DOHH2 (cell line): ENCODE data around the gene GANC.

Source experiments
- H3F3A ChIP-seq: fragments of 200-600 bp; sonication (generic), shearing (Covaris generic); 2 replicates; pipeline ENCODE4 v1.6.0; 2016; ENCODE audit warnings: antibody characterized with exemption, mild to moderate bottlenecking; ENCODE audit not compliant: control insufficient read depth, insufficient read depth
- H3K27ac ChIP-seq: fragments of 200-600 bp; sonication (generic); 2 replicates; pipeline ENCODE4 v1.5.1; 2014; ENCODE audit warnings: low read depth, mild to moderate bottlenecking, low read length, moderate library complexity
- H3K27me3 ChIP-seq: fragments of 200-600 bp; sonication (generic); 2 replicates; pipeline ENCODE4 v1.6.1; 2014; ENCODE audit warnings: mild to moderate bottlenecking, low read length, mixed read lengths; ENCODE audit not compliant: control insufficient read depth
- H3K36me3 ChIP-seq: fragments of 200-600 bp; sonication (generic); 2 replicates; pipeline ENCODE4 v1.6.1; 2014; ENCODE audit warnings: mild to moderate bottlenecking, low read length, moderate library complexity, mixed read lengths; ENCODE audit not compliant: control insufficient read depth
- H3K4me1 ChIP-seq: fragments of 200-600 bp; sonication (generic); 2 replicates; pipeline ENCODE4 v1.6.1; 2014; ENCODE audit warnings: mild to moderate bottlenecking, low read length, mixed read lengths; ENCODE audit not compliant: control insufficient read depth
- H3K4me2 ChIP-seq: fragments of 200-600 bp; sonication (generic); 2 replicates; pipeline ENCODE4 v1.6.0; 2014; ENCODE audit warnings: mild to moderate bottlenecking, low read length, moderate library complexity
- H3K4me3 ChIP-seq: fragments of 200-600 bp; sonication (generic); 2 replicates; pipeline ENCODE4 v1.5.1; 2014; ENCODE audit warnings: mild to moderate bottlenecking, low read length, mixed read lengths
- H3K79me2 ChIP-seq: fragments of 200-600 bp; sonication (generic); 2 replicates; pipeline ENCODE4 v1.6.1; 2014; ENCODE audit warnings: mild to moderate bottlenecking, low read length, mixed read lengths; ENCODE audit not compliant: control insufficient read depth
- H3K9me2 ChIP-seq: fragments of 200-600 bp; sonication (generic); replicated peaks from 2 replicates; pipeline ENCODE4 v1.6.1; 2014; ENCODE audit warnings: mild to moderate bottlenecking, low read length, mixed read lengths; ENCODE audit not compliant: control insufficient read depth
- H3K9me3 ChIP-seq: fragments of 200-600 bp; sonication (generic); 2 replicates; pipeline ENCODE4 v1.6.1; 2014; ENCODE audit warnings: antibody characterized with exemption, low read length, mixed read lengths; ENCODE audit not compliant: control insufficient read depth, insufficient read depth
- H4K20me1 ChIP-seq: fragments of 200-600 bp; sonication (generic); 2 replicates; pipeline ENCODE4 v1.6.0; 2014; ENCODE audit warnings: low read depth, mild to moderate bottlenecking, antibody characterized with exemption, low read length, moderate library complexity; ENCODE audit not compliant: control insufficient read depth, insufficient read depth
- EZH2phosphoT487 ChIP-seq: fragments of 200-600 bp; sonication (generic); IDR thresholded peaks from 2 replicates; pipeline ENCODE4 v1.6.1; 2017; ENCODE audit warnings: borderline replicate concordance, mild to moderate bottlenecking, antibody characterized with exemption, low read length, moderate library complexity, mixed read lengths
- TF ChIP-seq, protein P1 (sequence below): fragments of 200-600 bp; sonication (generic); IDR thresholded peaks from one replicate; pipeline ENCODE4 v1.5.1; 2014; ENCODE audit warnings: antibody characterized with exemption, mild to moderate bottlenecking, low read depth, low read length; ENCODE audit not compliant: poor library complexity, severe bottlenecking

Gene GANC

DNA sequence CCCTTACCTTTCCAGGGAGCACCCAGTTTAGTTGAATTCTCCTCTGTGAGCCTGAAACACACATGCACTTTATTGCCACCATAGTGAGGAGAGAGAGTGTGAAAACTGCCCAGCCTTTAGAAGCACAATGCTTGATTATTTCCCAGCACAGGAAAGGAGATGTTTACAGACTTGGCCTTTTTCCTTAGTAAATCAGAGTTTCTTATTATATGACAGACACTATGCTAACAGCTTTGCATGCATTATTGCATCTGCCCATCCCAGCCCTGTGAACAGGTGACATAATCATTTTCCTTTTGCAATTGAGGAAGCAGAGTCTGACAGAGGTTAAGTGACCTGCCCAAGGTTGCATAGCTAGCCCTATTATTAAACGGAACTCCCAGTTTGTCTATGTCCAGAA, 122.8 kb downstream of the GANC start:
- Histone ChIP-seq H3K36me3 (no peaks in the 10 kb centered on the region), H3K27ac (no peak overlapping the region), H3F3A (no peaks in the 10 kb centered on the region), H3K9me3 (no peaks in the 10 kb centered on the region), H4K20me1 (no peaks in the 10 kb centered on the region), H3K4me2 (no peak overlapping the region), H3K27me3 (no peaks in the 10 kb centered on the region), H3K4me1 (peaks cover 9% of the 10 kb centered on the region), H3K4me3 (no peak overlapping the region), H3K9me2 (no peaks in the 10 kb centered on the region), H3K79me2 (no peaks in the 10 kb centered on the region)
- TF ChIP-seq, protein P1, sequence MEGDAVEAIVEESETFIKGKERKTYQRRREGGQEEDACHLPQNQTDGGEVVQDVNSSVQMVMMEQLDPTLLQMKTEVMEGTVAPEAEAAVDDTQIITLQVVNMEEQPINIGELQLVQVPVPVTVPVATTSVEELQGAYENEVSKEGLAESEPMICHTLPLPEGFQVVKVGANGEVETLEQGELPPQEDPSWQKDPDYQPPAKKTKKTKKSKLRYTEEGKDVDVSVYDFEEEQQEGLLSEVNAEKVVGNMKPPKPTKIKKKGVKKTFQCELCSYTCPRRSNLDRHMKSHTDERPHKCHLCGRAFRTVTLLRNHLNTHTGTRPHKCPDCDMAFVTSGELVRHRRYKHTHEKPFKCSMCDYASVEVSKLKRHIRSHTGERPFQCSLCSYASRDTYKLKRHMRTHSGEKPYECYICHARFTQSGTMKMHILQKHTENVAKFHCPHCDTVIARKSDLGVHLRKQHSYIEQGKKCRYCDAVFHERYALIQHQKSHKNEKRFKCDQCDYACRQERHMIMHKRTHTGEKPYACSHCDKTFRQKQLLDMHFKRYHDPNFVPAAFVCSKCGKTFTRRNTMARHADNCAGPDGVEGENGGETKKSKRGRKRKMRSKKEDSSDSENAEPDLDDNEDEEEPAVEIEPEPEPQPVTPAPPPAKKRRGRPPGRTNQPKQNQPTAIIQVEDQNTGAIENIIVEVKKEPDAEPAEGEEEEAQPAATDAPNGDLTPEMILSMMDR = no peak
- no peak for TF ChIP-seq EZH2phosphoT487

DNA sequence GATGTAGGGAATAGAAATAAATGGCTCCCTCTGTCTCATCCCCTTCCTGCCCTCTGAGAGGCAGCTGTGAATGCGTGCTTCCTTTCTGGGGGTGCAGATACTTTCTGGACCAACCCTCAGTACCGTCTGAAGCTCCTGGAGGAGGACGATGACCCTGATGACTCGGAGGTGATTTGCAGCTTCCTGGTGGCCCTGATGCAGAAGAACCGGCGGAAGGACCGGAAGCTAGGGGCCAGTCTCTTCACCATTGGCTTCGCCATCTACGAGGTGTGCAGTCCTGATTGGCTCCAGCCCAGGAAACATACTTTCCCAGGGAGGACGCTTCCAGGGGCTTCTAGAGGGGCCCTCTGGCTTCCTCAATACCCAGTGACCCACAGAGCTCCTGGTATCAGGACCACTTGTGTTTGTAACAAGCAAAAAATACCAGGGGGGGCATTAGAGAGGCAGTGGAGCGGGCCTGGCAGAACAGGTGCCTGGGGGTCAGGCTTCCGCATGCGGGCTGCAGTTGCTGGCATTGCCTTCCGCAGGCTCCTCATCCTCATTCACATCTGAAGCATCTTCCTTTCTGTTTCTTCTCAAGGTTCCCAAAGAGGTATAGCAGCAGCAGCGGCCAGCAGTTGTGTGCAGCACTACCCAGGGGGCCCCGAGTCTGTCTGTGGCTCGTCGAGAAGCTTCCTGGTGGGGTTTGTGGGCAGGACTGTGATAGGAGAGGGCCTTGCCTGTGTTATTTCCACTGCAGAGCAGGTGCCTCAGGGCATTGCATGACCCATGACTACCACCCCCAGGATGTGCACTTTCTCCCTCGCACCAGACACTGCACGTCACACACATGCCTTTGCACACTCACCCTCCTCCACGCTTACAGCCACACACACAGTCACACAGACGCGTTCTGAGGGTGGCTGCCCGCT, 128.8 kb downstream of the GANC start:
- TF ChIP-seq EZH2phosphoT487 = no peak
- TF ChIP-seq, protein P1 = no peak
- no peaks in the 10 kb centered on the region for H4K20me1 ChIP-seq
- no peaks in the 10 kb centered on the region for H3K9me2 ChIP-seq
- H3K79me2 ChIP-seq = no peaks in the 10 kb centered on the region
- no peaks in the 10 kb centered on the region for H3K36me3 ChIP-seq
- H3K4me3 ChIP-seq = no peak overlapping the region
- H3F3A ChIP-seq = no peaks in the 10 kb centered on the region
- H3K4me1 ChIP-seq = peaks cover 5% of the 10 kb centered on the region
- no peaks in the 10 kb centered on the region for H3K27me3 ChIP-seq
- H3K27ac ChIP-seq = no peak overlapping the region
- H3K9me3 ChIP-seq = no peaks in the 10 kb centered on the region
- H3K4me2 ChIP-seq = no peak overlapping the region

DNA sequence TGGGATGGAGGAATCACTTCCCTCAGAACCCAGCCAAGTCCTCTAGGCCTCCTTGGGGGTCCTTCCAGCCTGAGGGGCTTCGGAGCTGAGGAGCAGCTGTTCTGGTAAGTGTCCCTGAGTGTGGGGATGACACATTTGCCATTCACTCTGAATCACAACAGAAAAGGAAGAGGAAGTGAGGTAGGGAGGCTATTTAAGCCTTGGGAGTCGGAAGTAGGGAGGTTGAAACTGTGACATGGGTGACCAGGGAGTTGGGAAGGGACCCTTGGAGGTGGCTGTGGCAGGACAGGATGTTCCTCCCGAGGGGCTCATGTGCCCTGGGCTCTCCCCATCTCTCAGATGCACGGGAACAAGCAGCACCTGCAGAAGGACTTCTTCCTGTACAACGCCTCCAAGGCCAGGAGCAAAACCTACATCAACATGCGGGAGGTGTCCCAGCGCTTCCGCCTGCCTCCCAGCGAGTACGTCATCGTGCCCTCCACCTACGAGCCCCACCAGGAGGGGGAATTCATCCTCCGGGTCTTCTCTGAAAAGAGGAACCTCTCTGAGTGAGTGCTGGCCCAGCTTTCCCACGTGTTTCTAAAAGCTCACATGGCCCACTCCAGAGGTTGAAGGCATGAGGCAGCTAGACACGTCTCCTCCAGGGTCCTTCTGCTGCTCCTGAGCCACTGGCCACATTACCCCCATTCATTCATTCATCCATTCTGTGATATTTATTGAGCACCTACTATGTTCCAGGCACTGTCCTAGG, 129.6 kb downstream of the GANC start:
- Histone ChIP-seq H3K4me2 (no peak overlapping the region), H3K27ac (no peak overlapping the region), H3K4me3 (no peak overlapping the region), H3F3A (no peaks in the 10 kb centered on the region), H3K27me3 (no peaks in the 10 kb centered on the region), H4K20me1 (no peaks in the 10 kb centered on the region), H3K79me2 (no peaks in the 10 kb centered on the region), H3K4me1 (peaks cover 5% of the 10 kb centered on the region), H3K9me3 (no peaks in the 10 kb centered on the region), H3K9me2 (no peaks in the 10 kb centered on the region), H3K36me3 (no peaks in the 10 kb centered on the region)
- TF ChIP-seq, protein P1 = no peak
- TF ChIP-seq EZH2phosphoT487 = no peak
